C4-2B (cell line): ENCODE results near the gene MLXIP.

Source experiments
- H3K27ac ChIP-seq: fragments of 450-650 bp; 2 replicates; pipeline ENCODE4 v1.5.1; 2017
- CTCF ChIP-seq: fragments of 450-650 bp; conservative IDR thresholded peaks from 2 replicates; pipeline ENCODE4 v1.5.1; 2017; ENCODE audit warnings: mild to moderate bottlenecking
- ZFX ChIP-seq: fragments of 450-650 bp; IDR thresholded peaks from 2 replicates; pipeline ENCODE4 v1.6.1; 2017

The MLXIP gene

DNA sequence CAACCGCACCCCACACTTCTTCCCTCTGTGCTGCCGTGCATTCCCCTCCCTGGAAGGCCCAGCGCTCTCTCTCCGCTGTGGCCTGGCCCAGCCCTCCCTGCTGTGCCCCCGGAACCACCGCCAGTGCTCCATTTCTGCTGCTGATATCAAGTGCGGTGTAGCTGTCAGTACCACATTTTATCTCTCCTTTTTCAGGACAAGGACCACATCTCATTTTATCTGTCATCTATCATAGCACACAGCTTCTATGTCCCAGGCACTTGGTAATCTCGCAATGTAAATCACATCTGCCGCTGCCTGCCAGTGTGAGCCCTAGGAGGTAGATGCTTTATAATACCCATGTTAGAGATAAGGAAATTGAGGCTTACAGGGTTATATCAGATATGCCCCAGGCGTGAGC, 77.1 kb downstream of the MLXIP start:
- no peak overlapping the region for H3K27ac ChIP-seq
- TF ChIP-seq CTCF (no peak), ZFX (no peak)

- no peak overlapping the region for H3K27ac ChIP-seq
- no peak for TF ChIP-seq ZFX
- no peak for TF ChIP-seq CTCF
Observed at GRCh38 chr12:122158700-122159285, 80.2 kb downstream of the MLXIP start.

- H3K27ac ChIP-seq, result no peak overlapping the region
- TF ChIP-seq CTCF, result no peak
- TF ChIP-seq ZFX, result no peak
Observed at GRCh38 chr12:122159882-122160281, 81.3 kb downstream of the MLXIP start.

DNA sequence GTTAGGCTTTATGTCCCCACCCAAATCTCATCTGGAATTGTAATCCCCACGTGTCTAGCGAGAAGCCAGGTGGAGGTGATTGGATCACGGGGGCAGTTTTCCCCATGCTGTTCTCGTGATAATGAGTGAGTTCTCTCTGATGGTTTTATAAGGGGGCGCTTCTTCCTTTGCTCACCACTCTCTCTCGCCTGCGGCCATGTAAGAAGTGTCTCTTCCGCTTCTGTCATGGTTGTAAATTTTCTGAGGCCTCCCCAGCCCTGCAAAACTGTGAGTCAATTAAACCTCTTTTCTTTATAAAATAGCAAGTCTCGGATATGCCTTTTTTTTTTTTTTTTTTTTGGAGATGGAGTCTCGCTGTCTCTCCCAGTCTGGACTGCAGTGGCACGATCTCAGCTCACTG, 82.2 kb downstream of the MLXIP start:
- no peak overlapping the region for H3K27ac ChIP-seq
- TF ChIP-seq CTCF (no peak), ZFX (no peak)

GRCh38 chr12:122161682-122162081, 83.1 kb downstream of the MLXIP start:
- no peak for TF ChIP-seq CTCF
- TF ChIP-seq ZFX, result no peak
- H3K27ac ChIP-seq, result no peak overlapping the region

DNA sequence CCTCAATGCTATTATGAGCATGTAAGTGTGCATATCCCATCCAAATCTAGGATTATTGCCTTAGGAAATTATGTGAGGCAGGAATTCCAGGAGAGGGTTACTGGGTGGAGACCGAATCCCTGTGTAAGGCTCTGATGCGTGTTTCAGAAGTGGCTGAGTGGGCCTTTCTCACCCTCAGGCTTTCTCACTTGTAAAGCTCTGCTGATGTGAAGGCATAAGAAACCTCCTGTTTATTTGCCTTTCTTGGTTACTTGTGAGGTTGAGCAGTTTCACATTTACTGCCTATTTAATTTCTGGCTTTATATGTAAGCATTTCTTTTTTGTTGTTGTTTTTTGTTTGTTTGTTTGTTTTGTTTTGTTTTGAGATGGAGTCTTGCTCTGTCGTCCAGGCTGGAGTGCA, 84.4 kb downstream of the MLXIP start:
- no peak overlapping the region for H3K27ac ChIP-seq
- TF ChIP-seq ZFX (no peak), CTCF (no peak)

GRCh38 chr12:122166422-122167349, 88.1 kb downstream of the MLXIP start:
- TF ChIP-seq ZFX (no peak), CTCF (no peak)
- no peak overlapping the region for H3K27ac ChIP-seq
